Retinal pigment epithelial cell (primary cell): ENCODE measurements around the gene HOXD8.

Source experiments
- DNase-seq: peaks from one replicate; pipeline ENCODE4 v3.0.0-alpha.2; 2010; ENCODE audit warnings: low read depth
- H3K4me3 ChIP-seq: 2 replicates; pipeline ENCODE4 v1.5.1; 2011; ENCODE audit warnings: mild to moderate bottlenecking, low read length, control low read depth, moderate library complexity
- CTCF ChIP-seq: conservative IDR thresholded peaks from 2 replicates; pipeline ENCODE4 v1.5.1; 2011; ENCODE audit warnings: low read depth, low read length, control low read depth, inconsistent platforms

The HOXD8 gene

GRCh38 chr2:176166272-176166671 lies 36.8 kb downstream of the HOXD8 start:
- no peak for DNase-seq
- H3K4me3 ChIP-seq = no peak overlapping the region
- TF ChIP-seq CTCF = no peak

- no peak for DNase-seq
- TF ChIP-seq CTCF = no peak
- no peak overlapping the region for H3K4me3 ChIP-seq
Observed at GRCh38 chr2:176167398-176167797, 37.9 kb downstream of the HOXD8 start.

GRCh38 chr2:176169181-176169580 lies 39.7 kb downstream of the HOXD8 start:
- no peak overlapping the region for H3K4me3 ChIP-seq
- DNase-seq = no peak
- TF ChIP-seq CTCF = no peak

GRCh38 chr2:176169711-176170110 lies 40.2 kb downstream of the HOXD8 start:
- H3K4me3 ChIP-seq = no peak overlapping the region
- no peak for TF ChIP-seq CTCF
- DNase-seq = no peak

- TF ChIP-seq CTCF = no peak
- no peak for DNase-seq
- H3K4me3 ChIP-seq = no peak overlapping the region
Observed at GRCh38 chr2:176170602-176171305, 41.2 kb downstream of the HOXD8 start.

GRCh38 chr2:176171351-176172006 lies 42.0 kb downstream of the HOXD8 start:
- no peak for TF ChIP-seq CTCF
- no peak overlapping the region for H3K4me3 ChIP-seq
- no peak for DNase-seq
